Stimulated activated CD8-positive, alpha-beta memory T cell treated with anti-CD3 and anti-CD28 coated beads, Interleukin-12 subunit alpha, Interleukin-12 subunit beta, amount 100 ng/mL, for 1 hour (primary cell): Measurements from ENCODE around the gene BCDIN3D.

Source experiments
- DNase-seq: peaks from one replicate; pipeline ENCODE4 v3.0.0-alpha.2; 2020; ENCODE audit warnings: low read depth

Gene BCDIN3D

DNA sequence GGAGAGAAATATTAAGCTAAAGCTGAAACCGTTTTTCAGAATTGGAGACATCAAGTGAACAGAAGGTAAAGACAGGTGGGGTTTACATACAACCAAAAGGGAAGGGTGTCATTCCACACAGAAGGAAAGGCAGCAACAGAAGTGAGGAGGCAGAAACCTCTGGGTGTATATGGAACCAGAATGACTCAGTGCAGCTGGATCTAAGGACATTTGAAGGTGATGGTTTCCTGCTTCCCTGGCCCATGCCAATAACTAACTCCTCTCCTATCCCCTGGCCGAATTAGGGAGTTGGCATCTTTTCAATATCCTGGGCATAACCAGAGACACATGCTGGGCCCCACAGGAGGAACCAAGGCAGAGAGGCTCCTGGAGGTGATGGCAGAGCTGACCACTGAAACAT lies 23.1 kb downstream of the BCDIN3D start:
- DNase-seq: no peak

DNA sequence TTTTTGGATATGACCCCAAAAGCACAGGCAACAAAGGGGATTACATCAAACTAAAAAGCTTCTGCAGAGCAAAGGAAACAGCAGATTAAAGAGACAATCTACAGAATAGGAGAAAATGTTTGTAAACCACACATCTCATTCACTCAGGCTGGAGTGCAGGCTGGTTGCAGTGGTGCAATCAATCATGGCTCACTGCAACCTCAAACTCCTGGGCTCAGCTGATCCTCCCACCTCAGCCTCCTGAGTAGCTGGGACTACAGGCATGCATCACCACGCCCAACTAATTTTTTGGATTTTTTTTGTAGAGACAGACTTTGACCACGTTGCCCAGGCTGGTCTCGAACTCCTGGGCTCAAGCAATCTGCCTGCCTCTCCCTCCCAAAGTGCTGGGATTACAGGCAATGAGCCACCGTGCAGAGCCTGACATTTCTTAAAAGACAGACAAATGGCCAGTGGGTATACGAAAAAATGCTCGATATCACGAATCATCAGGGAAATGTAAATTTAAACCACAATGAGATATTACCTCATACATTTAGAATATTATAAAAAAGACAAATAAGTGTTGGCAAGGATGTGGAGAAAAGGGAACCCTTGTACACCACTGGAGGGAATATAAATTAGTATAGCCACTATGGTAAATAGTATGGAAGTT lies 24.5 kb downstream of the BCDIN3D start:
- no peak for DNase-seq

DNA sequence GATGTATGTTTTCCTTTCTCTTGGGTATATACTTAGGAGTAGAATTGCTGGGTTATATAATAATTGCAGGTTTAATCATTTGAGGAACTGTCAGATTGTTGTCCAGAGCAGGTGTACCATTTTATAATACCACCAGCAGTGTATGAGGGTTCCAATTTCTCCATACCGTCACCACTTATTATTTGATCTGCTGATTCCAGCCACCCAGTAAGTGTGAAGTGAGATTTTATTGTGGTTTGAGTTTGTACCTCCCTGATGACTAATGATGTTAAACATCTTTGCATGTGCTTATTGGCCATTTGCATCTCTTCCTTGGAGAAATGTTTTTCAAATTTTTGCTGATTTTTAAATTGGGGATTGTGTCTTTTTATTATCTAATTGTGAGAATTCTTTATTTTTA lies 29.8 kb downstream of the BCDIN3D start:
- no peak for DNase-seq

DNA sequence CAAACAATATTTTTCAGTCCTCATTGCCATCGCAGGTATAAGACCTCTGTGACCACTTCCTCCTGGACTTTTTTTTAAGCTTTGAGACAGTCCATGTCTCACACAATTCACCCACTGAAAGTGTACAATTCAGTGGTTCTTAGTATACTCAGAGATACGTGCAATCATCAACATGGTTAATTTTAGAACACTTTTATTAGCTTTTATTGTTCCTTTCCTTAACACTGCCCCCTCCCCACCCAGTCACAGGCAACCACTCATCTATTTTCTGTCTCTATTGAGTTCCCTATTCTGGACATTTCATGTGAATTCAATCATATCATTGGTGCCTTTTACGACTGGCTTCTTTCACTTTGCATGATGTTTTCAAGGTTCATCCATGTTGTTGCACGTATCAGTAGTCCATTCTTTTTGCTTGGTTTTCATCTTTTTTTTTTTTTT lies 30.9 kb downstream of the BCDIN3D start:
- DNase-seq: no peak

DNA sequence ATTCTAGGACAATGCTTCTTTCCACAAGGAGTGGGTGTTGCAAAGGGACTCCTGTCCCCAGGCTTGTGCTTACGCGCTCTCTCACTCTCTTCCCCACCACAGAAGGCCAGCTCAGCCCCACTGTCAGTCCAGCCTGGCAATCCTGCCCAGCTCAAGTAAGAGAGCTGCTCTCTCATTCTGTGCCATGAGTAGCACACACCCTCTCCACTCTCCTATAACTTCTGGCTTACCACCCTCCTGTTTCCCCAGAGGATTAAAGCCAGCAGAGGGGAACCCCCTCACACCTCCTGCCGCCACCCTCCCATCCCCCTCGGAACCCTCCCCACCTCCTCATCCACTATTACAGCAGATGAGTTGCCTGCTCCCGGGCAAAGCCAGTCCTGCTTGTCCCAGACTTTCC lies 31.8 kb downstream of the BCDIN3D start:
- DNase-seq: no peak

DNA sequence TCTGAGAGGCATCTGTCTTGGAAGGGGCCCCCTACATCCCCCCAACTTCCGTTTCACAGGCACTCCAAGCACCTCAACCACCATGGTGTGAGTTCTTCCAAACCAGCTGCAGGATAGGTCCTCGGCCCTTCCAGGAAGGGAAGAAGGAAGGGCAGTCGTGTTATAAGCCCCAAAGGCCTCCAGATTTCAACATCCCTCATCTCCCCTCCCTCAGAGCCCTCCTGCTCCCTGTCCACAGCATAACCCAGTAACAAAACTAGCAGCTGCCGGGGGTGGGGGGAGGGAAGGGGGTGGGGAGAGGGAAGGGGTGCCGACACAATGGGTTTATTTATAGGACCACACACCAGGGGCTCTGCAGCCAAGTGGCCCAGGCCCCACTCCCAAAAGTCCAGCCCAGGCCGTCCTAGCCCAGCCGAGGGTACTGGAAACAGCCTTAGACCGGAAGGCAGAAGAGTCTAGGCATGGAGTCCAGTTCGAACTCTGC lies 33.0 kb downstream of the BCDIN3D start:
- no peak for DNase-seq

DNA sequence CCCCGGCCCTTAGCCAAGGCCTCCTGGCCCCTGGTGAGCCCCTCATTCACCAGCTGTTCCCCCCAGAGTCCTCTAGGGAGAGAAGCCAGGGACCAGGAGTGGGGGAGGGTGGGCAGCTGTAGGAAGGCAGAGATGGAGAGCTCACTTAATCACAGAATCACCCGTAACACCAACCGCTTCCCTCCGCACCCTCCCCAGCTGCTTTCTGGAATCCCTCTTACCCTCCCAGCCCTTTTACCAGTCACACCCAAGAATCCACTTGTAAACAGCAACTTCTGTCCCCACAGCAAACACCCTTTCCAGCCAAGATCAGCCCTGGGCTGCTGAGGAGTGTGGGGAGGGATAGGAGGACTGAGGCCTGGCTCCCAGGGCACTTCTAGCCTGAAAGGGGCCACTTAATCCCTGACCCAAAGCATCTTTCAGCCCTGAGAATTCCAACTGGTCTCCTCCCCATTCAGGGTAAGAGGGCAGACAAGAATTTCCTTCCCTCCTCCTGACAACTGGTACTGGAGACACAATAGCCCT lies 33.5 kb downstream of the BCDIN3D start:
- no peak for DNase-seq

DNA sequence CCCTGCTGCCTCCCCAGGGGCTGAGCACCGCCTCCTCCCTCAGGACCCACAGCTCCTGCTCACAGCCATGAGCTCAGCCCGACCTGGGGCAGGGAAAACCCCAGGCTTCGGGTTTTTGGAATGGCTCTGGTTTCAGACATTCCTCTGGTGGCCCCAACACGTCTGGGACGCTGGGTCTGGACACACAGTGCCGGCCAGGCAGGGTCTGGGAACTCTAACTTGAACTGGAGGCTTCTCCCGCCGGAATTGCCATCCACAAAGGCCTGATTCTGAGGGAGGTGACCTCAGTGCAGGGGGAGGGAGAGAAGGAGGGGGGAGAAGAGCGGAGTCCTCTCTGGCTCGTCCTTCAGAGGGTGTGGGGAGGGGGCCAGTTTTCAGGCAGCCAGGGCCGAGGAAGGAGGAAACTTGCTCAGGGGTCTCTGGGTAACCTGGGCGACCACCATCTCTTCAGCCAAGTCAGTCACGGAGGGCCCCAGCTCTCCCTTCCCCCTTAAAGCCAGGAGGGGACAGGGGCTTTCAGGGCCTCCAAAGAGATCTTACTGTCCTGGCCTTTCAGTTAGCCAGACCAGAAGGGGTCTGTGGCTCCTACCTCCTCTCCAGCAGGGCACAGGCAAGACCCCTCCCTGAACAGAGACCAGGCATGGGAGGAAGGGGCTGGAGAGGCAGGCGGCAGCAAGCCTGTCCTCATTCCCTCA lies 34.1 kb downstream of the BCDIN3D start:
- no peak for DNase-seq

DNA sequence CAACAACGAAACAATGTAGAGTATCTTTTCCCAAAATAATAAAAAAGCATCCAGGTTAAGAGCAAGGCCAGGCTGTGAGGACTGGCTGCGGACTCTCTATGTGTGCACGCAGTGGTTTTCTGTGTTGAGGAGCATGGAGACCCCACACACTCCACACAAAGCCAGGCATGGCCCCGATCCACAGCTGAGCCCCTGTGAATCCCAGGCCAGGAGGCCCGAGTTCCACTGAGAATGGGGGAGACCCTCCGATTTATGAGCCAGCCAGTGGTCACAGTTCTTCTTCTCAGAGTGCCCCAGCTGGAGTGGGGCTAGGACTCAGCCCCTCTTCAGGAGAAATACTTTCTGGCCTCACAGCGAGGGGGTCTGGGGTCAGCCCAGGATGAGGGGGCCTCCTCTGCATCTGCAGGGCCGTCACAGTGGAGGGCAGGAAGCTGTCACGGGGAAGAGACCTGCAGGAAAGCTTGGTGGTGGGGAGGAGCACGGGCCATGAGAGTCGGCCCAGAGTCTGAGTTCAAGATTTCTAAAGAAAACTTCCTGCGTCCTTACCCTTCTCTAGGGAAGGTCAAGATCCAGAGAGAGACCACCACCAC lies 34.8 kb downstream of the BCDIN3D start:
- no peak for DNase-seq

DNA sequence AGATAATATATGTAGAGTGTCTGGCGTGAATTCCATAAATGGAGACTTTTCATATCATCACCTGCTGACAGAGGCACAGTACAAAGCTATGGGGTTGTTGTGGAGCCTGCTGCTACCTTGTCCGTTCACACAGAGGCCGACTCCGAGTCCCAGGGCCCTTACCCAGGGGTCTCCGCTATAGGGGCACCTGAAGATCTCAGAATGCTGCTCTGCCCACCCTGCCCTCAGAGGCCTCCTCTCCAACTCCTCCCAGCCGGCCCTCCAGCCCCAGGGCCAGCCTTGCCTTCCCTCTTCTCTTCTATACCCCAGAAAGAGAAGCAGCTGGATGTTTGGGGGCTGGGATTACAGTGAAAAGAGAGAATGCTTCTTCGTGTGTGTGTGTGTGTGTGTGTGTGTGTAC lies 36.0 kb downstream of the BCDIN3D start:
- DNase-seq: no peak

DNA sequence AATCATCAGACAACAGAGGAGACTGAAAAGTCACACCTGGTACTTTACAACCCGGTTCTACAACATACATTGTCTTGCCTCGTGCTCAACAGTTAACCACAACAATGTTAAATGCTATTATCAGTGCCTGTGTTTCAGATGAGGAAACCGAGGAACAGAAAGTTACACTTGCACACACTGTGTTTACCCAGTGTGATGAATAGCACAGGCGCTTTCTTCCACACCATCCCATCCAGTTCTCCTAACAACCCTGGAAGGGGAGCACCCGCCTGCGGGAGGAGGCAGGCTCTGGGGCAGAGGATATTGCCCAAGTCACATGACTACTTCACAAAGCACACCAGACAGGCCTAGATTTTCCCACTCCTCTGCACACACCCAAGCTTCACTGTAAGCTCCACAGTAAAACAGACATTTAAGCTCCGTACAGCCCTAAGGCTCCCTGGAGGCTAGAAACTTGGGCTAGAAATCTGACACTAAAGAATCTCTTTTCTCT lies 36.5 kb downstream of the BCDIN3D start:
- DNase-seq: no peak

DNA sequence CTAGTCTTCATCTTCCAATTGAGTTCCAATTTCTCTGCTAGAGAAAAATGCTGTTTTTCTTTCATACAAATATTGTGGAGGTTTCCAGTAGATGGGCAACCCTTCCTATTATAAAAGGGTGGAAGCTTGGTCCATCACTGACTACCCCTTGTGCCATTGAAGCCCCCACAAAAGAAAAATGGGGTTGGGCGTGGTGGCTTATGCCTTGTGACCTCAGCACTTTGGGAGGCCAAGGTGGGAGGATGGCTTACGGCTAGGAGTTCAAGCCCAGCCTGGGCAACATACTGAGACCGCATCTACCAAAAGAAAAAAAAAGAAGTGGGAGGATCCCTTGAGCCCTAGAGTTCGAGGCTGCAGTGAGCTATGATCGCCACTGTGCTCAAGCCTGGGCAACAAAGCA lies 37.5 kb downstream of the BCDIN3D start:
- no peak for DNase-seq

DNA sequence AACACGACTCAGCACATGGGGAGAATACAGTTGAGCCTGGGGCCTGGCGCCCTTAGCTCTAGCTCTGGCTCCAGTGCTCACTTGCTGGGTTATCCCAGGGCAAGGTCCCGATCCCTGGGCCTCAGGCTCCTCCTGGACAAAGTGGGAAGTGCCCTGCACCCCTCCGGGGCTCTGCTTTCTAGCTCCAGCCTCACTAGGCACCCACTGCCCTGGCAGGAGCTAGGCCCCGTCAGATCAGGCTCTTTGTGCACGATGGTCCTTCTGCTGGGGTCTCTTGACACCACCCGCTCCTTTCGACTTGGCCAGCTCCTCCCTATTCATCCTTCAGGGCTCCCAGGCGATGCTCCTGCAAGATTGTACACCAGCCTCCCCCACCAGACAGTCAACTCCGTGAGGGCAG lies 38.1 kb downstream of the BCDIN3D start:
- no peak for DNase-seq

DNA sequence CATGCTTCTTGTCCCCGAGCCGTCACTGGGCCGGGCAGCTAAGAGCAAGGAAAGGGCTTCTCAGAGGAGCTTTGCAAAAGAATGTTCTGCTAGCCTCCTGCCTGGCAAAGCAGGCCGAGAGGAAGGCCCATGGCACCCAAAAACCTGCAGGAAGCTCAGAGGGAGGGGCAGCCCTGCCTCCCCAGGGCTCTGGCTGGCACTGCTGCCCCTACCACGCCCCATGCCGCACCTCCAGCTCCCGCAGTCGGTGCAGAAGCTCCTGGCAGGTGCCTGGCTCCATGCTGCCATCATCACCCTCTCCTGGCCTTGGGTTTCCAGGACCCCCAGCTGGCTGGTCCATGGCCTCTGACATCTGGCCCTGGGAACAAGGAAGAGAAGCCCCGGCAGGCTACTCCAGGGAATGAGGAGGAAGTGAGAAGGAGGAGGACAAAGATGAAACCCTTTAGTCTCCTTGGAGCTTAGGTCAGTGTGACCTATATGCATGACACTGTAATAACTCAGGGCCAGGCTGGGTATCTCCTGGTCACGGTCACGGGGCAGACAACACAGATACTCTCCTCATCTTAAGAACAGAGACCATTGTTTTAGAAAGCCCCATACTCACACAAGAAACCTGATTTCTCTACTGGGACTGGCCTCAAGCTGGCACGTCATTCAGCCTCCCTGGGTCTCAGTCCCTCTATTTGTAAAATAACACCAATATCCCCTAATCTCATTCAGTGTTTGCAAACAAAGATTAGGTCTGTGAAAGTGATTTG lies 39.0 kb downstream of the BCDIN3D start:
- no peak for DNase-seq

DNA sequence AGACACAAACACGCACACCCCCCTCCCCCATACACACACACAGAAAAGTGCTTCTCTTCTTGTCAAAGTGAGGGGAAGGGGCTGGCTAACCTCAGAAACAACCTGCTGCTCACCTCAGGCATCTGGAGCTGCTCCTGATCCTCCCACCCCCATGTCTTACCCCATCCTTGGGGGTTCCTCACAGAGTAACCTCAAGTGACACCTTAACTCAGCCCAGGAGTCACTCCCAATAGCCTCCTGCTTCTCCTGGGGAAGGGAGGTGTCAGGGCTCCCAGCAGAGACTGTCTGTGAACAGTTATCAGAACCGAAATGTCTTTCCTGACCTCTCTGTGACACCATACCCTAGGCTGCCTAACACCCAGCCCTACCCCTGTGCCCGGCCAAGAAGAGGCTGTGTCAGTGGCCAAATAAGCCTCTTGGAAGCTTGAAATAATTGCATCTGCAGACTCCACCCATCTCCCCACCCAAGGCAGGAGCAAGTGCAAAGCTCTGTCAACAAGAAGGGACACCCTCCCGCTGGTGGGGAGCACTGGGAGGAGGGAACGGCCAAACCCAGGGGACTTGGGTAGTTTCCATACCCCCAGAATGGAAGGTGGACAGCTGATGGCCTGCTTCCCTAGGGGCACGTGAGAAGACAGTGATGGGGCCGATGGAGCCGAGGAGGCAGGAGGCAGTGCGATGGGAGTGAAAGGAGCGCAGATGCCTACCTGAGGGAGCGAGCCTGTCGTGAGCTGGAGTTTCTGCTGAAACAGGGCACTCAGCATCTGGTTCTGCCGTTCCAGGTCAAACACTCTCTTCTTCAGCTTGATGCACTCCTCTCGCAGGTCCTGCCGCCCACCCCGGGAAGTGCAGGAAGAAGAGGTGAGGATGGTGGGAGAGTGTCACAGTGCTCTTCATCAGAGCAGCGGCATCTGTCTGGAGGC lies 41.5 kb downstream of the BCDIN3D start:
- no peak for DNase-seq

DNA sequence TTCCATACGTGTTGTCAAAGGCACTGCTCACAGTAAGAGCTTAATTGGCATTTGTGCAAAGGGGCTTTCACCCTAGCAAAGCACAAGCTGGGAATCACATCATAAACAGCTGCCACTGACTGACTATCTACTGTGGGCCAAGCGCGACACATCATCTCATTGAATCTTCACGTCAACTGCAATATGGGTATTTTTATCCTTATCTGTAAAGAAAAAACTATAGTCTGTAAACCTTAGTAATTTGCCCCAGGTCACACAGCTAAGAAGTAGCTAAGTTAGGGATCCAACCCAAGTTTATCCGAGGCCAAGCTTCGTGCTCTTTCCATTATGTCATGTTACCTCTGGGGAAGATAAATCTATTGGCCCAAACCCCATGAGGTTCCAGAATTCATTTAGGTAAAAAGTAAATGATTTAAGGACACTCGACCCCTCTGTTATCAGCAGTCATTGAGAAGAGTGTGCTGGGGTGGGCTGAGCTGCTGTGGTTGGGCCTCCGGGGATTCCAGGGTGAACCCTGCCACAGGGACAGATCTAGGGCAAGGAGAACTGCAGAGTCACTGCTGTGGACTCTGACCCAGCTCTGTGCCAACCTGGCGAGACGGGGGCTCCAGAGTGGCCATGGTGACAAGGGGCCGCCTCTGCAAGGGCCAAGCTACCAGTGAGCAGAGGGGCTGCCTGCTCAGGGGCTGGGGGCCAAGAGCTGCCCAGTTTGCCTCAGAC lies 42.3 kb downstream of the BCDIN3D start:
- DNase-seq: no peak

DNA sequence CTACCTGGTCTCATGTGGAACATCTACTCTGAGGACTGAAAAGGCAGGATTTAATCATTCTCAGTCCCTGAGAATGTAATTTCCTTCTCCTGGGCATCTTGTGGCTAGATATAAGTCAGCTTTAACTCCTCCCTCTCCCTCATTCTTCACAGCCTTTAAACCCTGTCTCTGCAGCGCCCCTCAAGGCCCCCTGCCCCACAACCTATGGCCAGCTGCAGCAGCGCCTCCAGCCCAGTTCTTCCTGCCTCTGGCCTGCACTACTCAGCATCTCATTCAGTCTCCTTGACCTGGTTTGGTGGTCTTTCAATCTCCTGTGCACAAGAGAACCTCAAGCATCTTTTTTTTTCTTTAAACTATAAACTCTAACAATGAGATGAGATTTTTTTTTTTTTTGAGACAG lies 44.0 kb downstream of the BCDIN3D start:
- no peak for DNase-seq

DNA sequence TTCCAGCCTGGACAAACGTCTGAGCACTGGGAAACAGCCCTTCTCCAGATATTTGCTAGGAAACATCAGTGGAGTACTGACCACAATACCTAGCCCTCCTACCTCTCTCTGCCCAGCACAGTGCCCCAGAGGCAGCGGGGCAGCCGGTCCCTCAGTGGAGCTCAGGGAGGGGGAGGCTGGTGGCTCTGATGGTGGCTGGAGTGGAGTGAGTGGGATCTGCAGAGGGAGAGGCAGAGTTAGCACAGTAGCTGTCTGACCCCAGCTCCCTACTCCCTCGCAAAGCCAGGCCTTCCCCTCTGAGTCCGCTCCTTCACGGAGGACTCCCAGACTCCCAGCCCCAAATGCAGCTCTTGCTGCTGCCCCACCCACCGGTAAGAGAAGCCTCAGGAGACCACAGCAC lies 44.7 kb downstream of the BCDIN3D start:
- DNase-seq: no peak

DNA sequence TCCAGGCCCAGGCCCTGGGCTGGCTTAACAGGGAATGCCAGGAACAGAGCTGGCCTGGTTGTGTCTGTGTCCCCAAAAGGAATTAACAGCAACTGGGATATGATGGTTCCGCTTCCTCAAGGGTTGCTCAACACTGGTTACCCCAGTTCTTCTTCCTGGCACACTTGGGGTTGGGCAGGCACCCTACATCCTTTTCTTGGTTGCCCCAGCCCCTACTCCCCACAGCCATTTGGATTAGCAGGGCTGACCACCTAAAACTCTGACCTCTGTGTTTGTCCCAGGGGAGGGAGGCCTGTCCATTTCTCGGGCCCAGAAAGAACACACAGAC lies 45.5 kb downstream of the BCDIN3D start:
- DNase-seq: no peak

DNA sequence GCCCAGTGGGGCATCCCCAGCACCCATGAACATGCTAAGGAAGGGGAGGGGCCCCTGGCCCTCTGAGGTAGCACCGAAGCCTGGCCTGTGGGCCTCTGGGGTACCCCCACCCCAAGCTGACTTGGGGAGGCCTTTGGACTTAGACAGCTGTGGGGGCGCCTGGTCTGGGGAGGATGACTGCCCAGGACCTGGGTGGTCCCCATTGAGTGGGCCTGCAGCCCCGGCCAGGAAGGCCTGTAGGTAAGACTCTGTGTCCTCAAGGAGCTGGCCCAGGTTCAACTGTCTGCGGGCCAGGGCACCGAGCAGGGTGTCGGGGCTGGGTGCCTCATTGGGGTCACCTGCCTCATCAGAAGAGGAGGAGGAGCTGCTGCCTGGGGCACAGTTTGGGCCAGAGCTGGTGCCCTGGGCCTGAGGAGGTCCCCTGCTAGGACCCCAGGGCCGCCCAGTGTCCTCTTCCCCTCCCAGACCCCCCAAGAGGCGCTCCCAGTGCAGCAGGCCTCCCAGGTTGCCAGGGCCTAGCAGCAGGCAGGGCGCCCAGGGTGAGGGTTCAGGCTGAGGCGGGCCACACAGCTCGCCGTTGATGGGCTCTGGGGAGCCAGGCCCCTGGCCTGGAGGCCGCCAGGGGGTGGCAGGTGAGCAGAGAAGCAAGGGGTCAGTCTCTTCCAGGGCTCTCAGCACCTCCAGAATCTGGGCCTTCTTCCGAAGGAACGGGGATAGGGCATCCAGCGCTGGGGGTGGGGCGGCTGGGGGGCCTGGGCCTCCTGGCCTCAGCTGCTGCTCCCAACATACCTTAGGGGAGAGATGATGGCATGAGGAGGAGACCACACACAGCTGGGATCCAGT lies 46.1 kb downstream of the BCDIN3D start:
- no peak for DNase-seq
